B cell (primary cell): Measurements from ENCODE around the gene GABRB2. TPM values are rescaled to one million over a fixed set of nuclear protein-coding genes. Genes with fewer than 3 reads are reported as not detected.

ENCODE experiments used
- ATAC-seq: fragments of 200-7000 bp; cut with Tn5 transposase; one replicate; pipeline ENCODE4 v1.10.0; 2021; ENCODE audit warnings: low read depth, mild to moderate bottlenecking, moderate number of reproducible peaks, moderate library complexity
- CTCF ChIA-PET: fragments of 350-600 bp; sonication (Branson Sonifier 250); formaldehyde crosslinking; loops from one replicate; lab custom pipeline; 2021; ENCODE audit warnings: antibody characterized with exemption, inconsistent platforms; lab: Charles Lee
- POLR2A ChIA-PET: fragments of 350-600 bp; sonication (Branson Sonifier 250); formaldehyde crosslinking; loops from one replicate; lab custom pipeline; 2021; ENCODE audit warnings: antibody characterized with exemption; lab: Charles Lee
- DNase-seq: peaks from one replicate; pipeline ENCODE4 v3.0.0; 2013
- H2AFZ ChIP-seq: 2 replicates; pipeline ENCODE4 v1.6.1; 2012; ENCODE audit warnings: mild to moderate bottlenecking, low read depth, low read length; ENCODE audit not compliant: insufficient read depth, poor library complexity, severe bottlenecking
- H3K27ac ChIP-seq, 2 donors: 1 replicate in 1 of 2; 2 replicates in 1 of 2; pipeline ENCODE4 v1.5.1; 2012 to 2013; ENCODE audit warnings: low read length in 2 of 2, mild to moderate bottlenecking in 2 of 2, moderate library complexity in 1 of 2
- H3K27me3 ChIP-seq, 4 experiments: fragments of 200-600 bp in 1 of 4; sonication (generic) in 1 of 4; replicated peaks in 1 of 4; 1 replicate in 2 of 4; 2 replicates in 2 of 4; pipeline versions ENCODE4 v1.6.1 to v1.7.0; 2013 to 2016; ENCODE audit warnings: low read length in 3 of 4, mild to moderate bottlenecking in 2 of 4, mixed read lengths in 1 of 4, moderate library complexity in 1 of 4; ENCODE audit not compliant: insufficient read depth in 4 of 4, control insufficient read depth in 3 of 4; ENCODE audit errors: control extremely low read depth in 1 of 4
- H3K36me3 ChIP-seq, 2 experiments: replicated peaks in 1 of 2; 1 replicate in 1 of 2; 2 replicates in 1 of 2; pipeline versions ENCODE4 v1.6.1 to v1.7.1; 2013; ENCODE audit warnings: low read length in 1 of 2; ENCODE audit not compliant: insufficient read depth in 2 of 2, control insufficient read depth in 1 of 2; ENCODE audit errors: control extremely low read depth in 1 of 2, extremely low read depth in 1 of 2
- H3K4me1 ChIP-seq, 2 donors: fragments of 200-600 bp in 1 of 2; sonication (generic) in 1 of 2; 1 replicate in 1 of 2; 2 replicates in 1 of 2; pipeline versions ENCODE4 v1.5.1 to v1.6.1; 2013 to 2017; ENCODE audit warnings: low read length in 2 of 2; ENCODE audit not compliant: control insufficient read depth in 2 of 2, insufficient read depth in 2 of 2
- H3K4me2 ChIP-seq: replicated peaks from 2 replicates; pipeline ENCODE3; 2012; ENCODE audit warnings: mild to moderate bottlenecking, low read depth, low read length; ENCODE audit not compliant: poor library complexity, severe bottlenecking
- H3K4me3 ChIP-seq, 5 experiments: fragments of 200-600 bp in 1 of 5; sonication (generic) in 1 of 5; 1 replicate in 3 of 5; 2 replicates in 2 of 5; pipeline versions ENCODE4 v1.5.1 to v1.7.0; 2011 to 2016; ENCODE audit warnings: low read length in 4 of 5, mild to moderate bottlenecking in 4 of 5, low read depth in 2 of 5, control low read depth in 1 of 5, moderate library complexity in 1 of 5; ENCODE audit not compliant: insufficient read depth in 1 of 5; ENCODE audit errors: control extremely low read depth in 1 of 5, extremely low read depth in 1 of 5
- H3K79me2 ChIP-seq: fragments of 200-600 bp; sonication (generic); one replicate; pipeline ENCODE4 v1.6.0; 2016; ENCODE audit warnings: low read length; ENCODE audit not compliant: control insufficient read depth, insufficient read depth
- H3K9ac ChIP-seq: fragments of 200-600 bp; sonication (generic); 2 replicates; pipeline ENCODE4 v1.6.1; 2017; ENCODE audit warnings: mild to moderate bottlenecking, low read length, moderate library complexity
- H3K9me3 ChIP-seq, 3 donors: one replicate each; pipeline versions ENCODE4 v1.6.1 to v1.7.1; 2013; ENCODE audit warnings: low read length in 2 of 3; ENCODE audit not compliant: control insufficient read depth in 2 of 3, insufficient read depth in 1 of 3; ENCODE audit errors: control extremely low read depth in 1 of 3
- H4K20me1 ChIP-seq: 2 replicates; pipeline ENCODE4 v1.6.0; 2012; ENCODE audit warnings: mild to moderate bottlenecking, low read length; ENCODE audit not compliant: insufficient read depth, control insufficient read depth, poor library complexity, severe bottlenecking
- H3K27ac Mint-ChIP-seq: one replicate; pipeline ENCODE4 v1.8.0; 2021; ENCODE audit warnings: mixed read lengths
- H3K27me3 Mint-ChIP-seq: one replicate; pipeline ENCODE4 v1.8.0; 2021; ENCODE audit warnings: mixed read lengths
- H3K4me1 Mint-ChIP-seq: one replicate; pipeline ENCODE4 v1.8.0; 2021; ENCODE audit warnings: mixed read lengths
- H3K4me3 Mint-ChIP-seq: one replicate; pipeline ENCODE4 v1.8.0; 2021; ENCODE audit warnings: mixed read lengths
- H3K9me3 Mint-ChIP-seq: one replicate; pipeline ENCODE4 v1.8.0; 2022; ENCODE audit warnings: mixed read lengths; ENCODE audit not compliant: insufficient read depth
- CTCF ChIP-seq: fragments of 200-600 bp; IDR thresholded peaks from one replicate; pipeline ENCODE4 v1.8.0; 2022; ENCODE audit warnings: antibody characterized with exemption, mild to moderate bottlenecking
- EZH2 ChIP-seq: IDR thresholded peaks from 2 replicates; pipeline ENCODE4 v1.6.1; 2012; ENCODE audit warnings: borderline replicate concordance, low read depth, mild to moderate bottlenecking, moderate library complexity, low read length; ENCODE audit not compliant: insufficient read depth, poor library complexity, severe bottlenecking
- WGBS: methylation state at CpG from one replicate; pipeline ENCODE4 v1.1.5; 2013; ENCODE audit warnings: missing lambda C conversion rate; ENCODE audit not compliant: insufficient coverage; 5-methylcytosine and 5-hydroxymethylcytosine counted together
- intact Hi-C: fragments of 100-400 bp; cut with micrococcal nuclease; formaldehyde crosslinking; loops from one replicate; pipeline ENCODE4 v1.10.0; 2022
- polyA plus RNA-seq: library from polyadenylated mRNA; depleted of rRNA; stranded (reverse); fragments of >200 nt; gene quantifications from 2 replicates; pipeline ENCODE4 v1.2.3, GENCODE V29; 2012
- total RNA-seq, 2 donors: library from RNA; stranded (reverse); fragments of 120-200 nt in 1 of 2; gene quantifications; 1 replicate in 1 of 2; 2 replicates in 1 of 2; pipeline versions ENCODE4 v1.2.3 to v1.2.4, GENCODE V29; 2013 to 2022

GABRB2 gene
- total and polyA plus RNA-seq, 2 donors (not counting 1 experiment from before 2014, with no cell fraction given): 0.15 to 0.16 TPM

GRCh38 chr5:161342886-161343285, 203.6 kb downstream of the GABRB2 start:
- 90% methylated on average over 4 of the region's 5 CpGs for WGBS
- H4K20me1 ChIP-seq: no peaks in the 10 kb centered on the region

GRCh38 chr5:161340012-161340411, 206.5 kb downstream of the GABRB2 start:
- intact Hi-C loops: no loop called here
- Histone ChIP-seq H3K4me2 (no peak overlapping the region), H3K27me3 (no peaks in the 10 kb centered on the region), H2AFZ (no peak overlapping the region), H3K36me3 (no peaks in the 10 kb centered on the region), H3K9me3 (no peaks in the 10 kb centered on the region), H3K79me2 (no peaks in the 10 kb centered on the region), H3K4me1 (no peaks in the 10 kb centered on the region), H3K27ac (no peak overlapping the region), H3K4me3 (no peak overlapping the region), H3K9ac (no peak overlapping the region), H4K20me1 (no peaks in the 10 kb centered on the region)
- Mint-ChIP-seq H3K27me3 (no peaks in the 10 kb centered on the region), H3K9me3 (no peaks in the 10 kb centered on the region), H3K27ac (no peak overlapping the region), H3K4me3 (no peak overlapping the region), H3K4me1 (no peaks in the 10 kb centered on the region)
- CTCF ChIA-PET: no interaction called here
- TF ChIP-seq EZH2 (no peak), CTCF (no peak)
- ATAC-seq (no peak), DNase-seq (no peak)
- POLR2A ChIA-PET: no interaction called here
- no CpG with 5 or more reads among the region's 3 CpGs for WGBS

More at GRCh38 chr5:161342886-161343285, 203.6 kb downstream of the GABRB2 start:
- Histone ChIP-seq H3K9ac (no peak overlapping the region), H2AFZ (no peak overlapping the region), H3K4me3 (no peak overlapping the region), H3K4me1 (no peaks in the 10 kb centered on the region), H3K79me2 (no peaks in the 10 kb centered on the region), H3K27ac (no peak overlapping the region), H3K27me3 (no peaks in the 10 kb centered on the region), H3K9me3 (no peaks in the 10 kb centered on the region), H3K4me2 (no peak overlapping the region), H3K36me3 (no peaks in the 10 kb centered on the region)
- H3K9me3 Mint-ChIP-seq: no peaks in the 10 kb centered on the region
- no peaks in the 10 kb centered on the region for H3K4me1 Mint-ChIP-seq
- DNase-seq (no peak), ATAC-seq (no peak)
- ChIA-PET CTCF (no interaction called here), POLR2A (no interaction called here)
- TF ChIP-seq CTCF (no peak), EZH2 (no peak)
- H3K4me3 Mint-ChIP-seq: no peak overlapping the region
- H3K27ac Mint-ChIP-seq: no peak overlapping the region
- no peaks in the 10 kb centered on the region for H3K27me3 Mint-ChIP-seq
- intact Hi-C loops: no loop called here
